A549 (cell line): ENCODE measurements around the gene SLC5A10. TPM values are rescaled to one million over a fixed set of nuclear protein-coding genes. Genes with fewer than 3 reads are reported as not detected.

Source experiments
- ATAC-seq, 2 experiments: fragments of 200-7000 bp in 1 of 2; fragments of >200 bp in 1 of 2; cut with Nextera tagmentation in 1 of 2; cut with Tn5 transposase in 1 of 2; 3 replicates each; pipeline versions ENCODE4 v1.8.0 to v1.9.1; 2018 to 2020; ENCODE audit warnings: mild to moderate bottlenecking in 1 of 2, moderate library complexity in 1 of 2
- CTCF ChIA-PET: fragments of 300-600 bp; sonication (Branson Sonifier 250); formaldehyde crosslinking; extraction: SDS; loops from one replicate; lab custom pipeline; 2021; ENCODE audit warnings: antibody characterized with exemption, inconsistent platforms; lab: Yijun Ruan, JAX
- POLR2A ChIA-PET: fragments of 350-600 bp; formaldehyde crosslinking; extraction: SDS; loops from one replicate; lab custom pipeline; 2021; ENCODE audit warnings: antibody characterized with exemption, inconsistent platforms; lab: Yijun Ruan, JAX
- DNase-seq, 2 experiments: peaks; one replicate each; pipeline versions ENCODE4 v3.0.0 to v3.0.0-alpha.2; 2011 to 2016; ENCODE audit warnings: low read depth in 1 of 2, low spot score in 1 of 2
- FAIRE-seq: peaks from 2 replicates; lab custom pipeline; 2011; peaks lifted over from hg19 to GRCh38; lab: Jason Lieb, UNC
- H3K27ac ChIP-seq, 2 experiments: fragments of >200 bp; sonication (Bioruptor Twin); formaldehyde crosslinking; 3 replicates each; pipeline ENCODE4 v1.5.1; 2016 to 2017
- H3K4me1 ChIP-seq: fragments of >200 bp; sonication (Bioruptor Twin); formaldehyde crosslinking; 3 replicates; pipeline ENCODE4 v1.6.1; 2016
- H3K4me2 ChIP-seq: fragments of >200 bp; sonication (Bioruptor Twin); formaldehyde crosslinking; 3 replicates; pipeline ENCODE4 v1.6.1; 2016
- H3K4me3 ChIP-seq: fragments of >200 bp; sonication (Bioruptor Twin); formaldehyde crosslinking; 3 replicates; pipeline ENCODE4 v1.5.1; 2016
- H3K9me3 ChIP-seq: fragments of >200 bp; sonication (Bioruptor Twin); formaldehyde crosslinking; 3 replicates; pipeline ENCODE4 v1.6.1; 2016
- ATOH8 ChIP-seq: fragments of 250-450 bp; sonication (Bioruptor Pico); IDR thresholded peaks from 2 replicates; pipeline ENCODE4 v1.5.0; 2020; ENCODE audit warnings: low read depth, mild to moderate bottlenecking, moderate library complexity
- CBX2 ChIP-seq: fragments of 200-600 bp; sonication (generic); IDR thresholded peaks from 2 replicates; pipeline ENCODE4 v1.6.1; 2016; ENCODE audit warnings: low read depth, mild to moderate bottlenecking, borderline replicate concordance
- CBX8 ChIP-seq: fragments of 200-600 bp; sonication (generic); IDR thresholded peaks from 2 replicates; pipeline ENCODE4 v1.6.1; 2016
- CHD4 ChIP-seq: fragments of 200-600 bp; sonication (generic); IDR thresholded peaks from 2 replicates; pipeline ENCODE4 v1.6.1; 2016; ENCODE audit warnings: antibody characterized with exemption, mild to moderate bottlenecking, borderline replicate concordance
- CTCF ChIP-seq: fragments of >200 bp; sonication (Bioruptor Twin); formaldehyde crosslinking; IDR thresholded peaks from 3 replicates; pipeline ENCODE4 v1.5.1; 2016
- E2F6 ChIP-seq: IDR thresholded peaks from 2 replicates; pipeline ENCODE4 v1.6.1; 2012; ENCODE audit warnings: low read depth, borderline replicate concordance
- EHMT2 ChIP-seq: fragments of 200-600 bp; sonication (generic); IDR thresholded peaks from 2 replicates; pipeline ENCODE4 v1.6.1; 2016; ENCODE audit warnings: antibody characterized with exemption, low read depth, mild to moderate bottlenecking, moderate library complexity
- ELK1 ChIP-seq: fragments of 150-350 bp; IDR thresholded peaks from 2 replicates; pipeline ENCODE4 v1.6.1; 2014; ENCODE audit warnings: low read depth, mild to moderate bottlenecking, low read length
- FOXS1 ChIP-seq: fragments of 250-450 bp; sonication (Bioruptor Pico); IDR thresholded peaks from 2 replicates; pipeline ENCODE4 v1.5.0; 2020; ENCODE audit warnings: mild to moderate bottlenecking, moderate library complexity
- HEYL ChIP-seq: fragments of 250-450 bp; sonication (Bioruptor Pico); IDR thresholded peaks from 2 replicates; pipeline ENCODE4 v1.8.0; 2021; ENCODE audit warnings: mild to moderate bottlenecking, moderate library complexity
- HOXB5 ChIP-seq: fragments of 250-450 bp; sonication (Bioruptor Pico); IDR thresholded peaks from 2 replicates; pipeline ENCODE4 v1.5.0; 2020; ENCODE audit warnings: mild to moderate bottlenecking, moderate library complexity
- JUN ChIP-seq, 2 experiments: fragments of >200 bp; sonication (Bioruptor Twin); formaldehyde crosslinking; IDR thresholded peaks; 2 replicates in 1 of 2; 3 replicates in 1 of 2; pipeline ENCODE4 v1.6.1; 2016 to 2017
- KDM5A ChIP-seq: fragments of 200-600 bp; sonication (generic); IDR thresholded peaks from 2 replicates; pipeline ENCODE4 v1.6.1; 2016; ENCODE audit warnings: antibody characterized with exemption, mild to moderate bottlenecking
- MAX ChIP-seq: IDR thresholded peaks from 2 replicates; pipeline ENCODE4 v1.6.1; 2012
- MAZ ChIP-seq: fragments of 150-350 bp; IDR thresholded peaks from 2 replicates; pipeline ENCODE4 v1.6.1; 2014; ENCODE audit warnings: antibody characterized with exemption, low read depth, low read length, borderline replicate concordance
- MYC ChIP-seq: IDR thresholded peaks from 2 replicates; pipeline ENCODE4 v1.6.1; 2012; ENCODE audit warnings: mild to moderate bottlenecking, inconsistent platforms, low read length, improper control_type of control experiment, borderline replicate concordance
- NFE2L2 ChIP-seq: fragments of 150-350 bp; conservative IDR thresholded peaks from 2 replicates; pipeline ENCODE4 v1.6.1; 2014; ENCODE audit warnings: low read length
- NPAS2 ChIP-seq: fragments of 250-450 bp; sonication (Bioruptor Pico); IDR thresholded peaks from 2 replicates; pipeline ENCODE4 v1.8.0; 2022; ENCODE audit warnings: mild to moderate bottlenecking, moderate library complexity, borderline replicate concordance
- PHF8 ChIP-seq: fragments of 200-600 bp; sonication (generic); IDR thresholded peaks from 2 replicates; pipeline ENCODE4 v1.6.1; 2016; ENCODE audit warnings: low read depth, mild to moderate bottlenecking, antibody characterized with exemption, moderate library complexity, borderline replicate concordance
- POLR2AphosphoS2 ChIP-seq: conservative IDR thresholded peaks from 2 replicates; pipeline ENCODE4 v1.6.1; 2012; ENCODE audit warnings: low read length, improper control_type of control experiment, inconsistent platforms
- RCOR1 ChIP-seq: fragments of 150-350 bp; IDR thresholded peaks from 2 replicates; pipeline ENCODE4 v1.6.1; 2014; ENCODE audit warnings: antibody characterized with exemption, low read length, low read depth
- SMC3 ChIP-seq: fragments of >200 bp; sonication (Bioruptor Twin); formaldehyde crosslinking; IDR thresholded peaks from 3 replicates; pipeline ENCODE4 v1.6.1; 2018; ENCODE audit warnings: inconsistent platforms
- ZNF302 ChIP-seq: fragments of 250-450 bp; sonication (Bioruptor Pico); IDR thresholded peaks from 2 replicates; pipeline ENCODE4 v1.9.0; 2021; ENCODE audit warnings: inconsistent platforms, mild to moderate bottlenecking, moderate library complexity
- ZSCAN20 ChIP-seq: fragments of 250-450 bp; sonication (Bioruptor Pico); IDR thresholded peaks from 2 replicates; pipeline ENCODE4 v1.8.0; 2022; ENCODE audit warnings: mild to moderate bottlenecking, moderate library complexity
- WGBS: methylation state at CpG from one replicate; pipeline ENCODE4 v1.1.6; 2017; ENCODE audit errors: missing lambda C conversion rate; 5-methylcytosine and 5-hydroxymethylcytosine counted together
- polyA plus RNA-seq, 4 experiments: library from polyadenylated mRNA; depleted of rRNA in 3 of 4; stranded (reverse); fragments of >200 nt; fragmentation: RNase III in 1 of 4; extraction: RNeasy Plus Mini Kit Qiagen cat#74134 plus additional on column Dnase treatment in 1 of 4; gene quantifications; 2 replicates in 3 of 4; 3 replicates in 1 of 4; pipeline ENCODE4 v1.2.3, GENCODE V29; 2011 to 2017

Gene SLC5A10
- polyA plus RNA-seq, 2 of the 4 experiments (the other 2 are of a cell fraction): 0.15 to 0.28 TPM

- H3K4me1 ChIP-seq: no peaks in the 10 kb centered on the region
- ChIA-PET CTCF (interaction anchor here (0.9 to 3.8 kb wide), 6 partner anchors 8 to 323 kb away, joined by 3 to 48 read pairs (median 4); no protein-coding TSS in a partner anchor), POLR2A (no interaction called here)
- ATAC-seq (no peak), FAIRE-seq (no peak), DNase-seq (no peak)
- H3K4me3 ChIP-seq: no peak overlapping the region
- H3K9me3 ChIP-seq: no peaks in the 10 kb centered on the region
- H3K4me2 ChIP-seq: no peak overlapping the region
- no peak overlapping the region for H3K27ac ChIP-seq
- WGBS: 74% methylated on average over 6 of the region's 6 CpGs
- no peak for TF ChIP-seq NFE2L2
- no peak for TF ChIP-seq ELK1
- TF ChIP-seq ZSCAN20: no peak
- no peak for TF ChIP-seq MYC
- TF ChIP-seq POLR2AphosphoS2: no peak
- TF ChIP-seq CHD4: no peak
- no peak for TF ChIP-seq HOXB5 (CRISPR knock-in tag)
Measured at GRCh38 chr17:18949566-18949965, 2.4 kb upstream of the SLC5A10 start.

- no peak for ATAC-seq
- FAIRE-seq: no peak
- Histone ChIP-seq H3K9me3 (no peaks in the 10 kb centered on the region), H3K4me3 (no peak overlapping the region), H3K4me1 (no peaks in the 10 kb centered on the region), H3K27ac (no peak overlapping the region), H3K4me2 (no peak overlapping the region)
- ChIA-PET POLR2A (no interaction called here), CTCF (interaction anchor here (1.1 to 3.8 kb wide), 2 partner anchors 9 to 10 kb away, joined by 3 to 48 read pairs; no protein-coding TSS in a partner anchor)
- WGBS: 87% methylated on average over 4 of the region's 4 CpGs
- TF ChIP-seq E2F6 (no peak), SMC3 (no peak), NPAS2 (no peak), CBX8 (no peak), FOXS1 (CRISPR knock-in tag) (no peak), JUN (IDR thresholded peaks at IDR 0.05) (no peak), KDM5A (no peak), RCOR1 (no peak), ZSCAN20 (no peak), MAZ (no peak), CTCF (no peak), ZNF302 (CRISPR knock-in tag) (no peak), PHF8 (no peak), EHMT2 (no peak), HEYL (no peak), ATOH8 (no peak), MAX (no peak), CBX2 (no peak)
- DNase-seq: no peak
Measured at GRCh38 chr17:18950346-18950745, 1.6 kb upstream of the SLC5A10 start.
